ENCODE data around the gene SRF. TPM values are rescaled to one million over a fixed set of nuclear protein-coding genes. Genes with fewer than 3 reads are reported as not detected.

Gene SRF
- total RNA-seq, 1 donor from 2014 or later, result 35.2 TPM

DNA sequence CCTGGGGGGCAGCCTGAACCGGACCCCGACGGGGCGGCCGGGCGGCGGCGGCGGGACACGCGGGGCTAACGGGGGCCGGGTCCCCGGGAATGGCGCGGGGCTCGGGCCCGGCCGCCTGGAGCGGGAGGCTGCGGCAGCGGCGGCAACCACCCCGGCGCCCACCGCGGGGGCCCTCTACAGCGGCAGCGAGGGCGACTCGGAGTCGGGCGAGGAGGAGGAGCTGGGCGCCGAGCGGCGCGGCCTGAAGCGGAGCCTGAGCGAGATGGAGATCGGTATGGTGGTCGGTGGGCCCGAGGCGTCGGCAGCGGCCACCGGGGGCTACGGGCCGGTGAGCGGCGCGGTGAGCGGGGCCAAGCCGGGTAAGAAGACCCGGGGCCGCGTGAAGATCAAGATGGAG lies 636 bp downstream of the SRF start:
- TF ChIP-seq, protein P1, sequence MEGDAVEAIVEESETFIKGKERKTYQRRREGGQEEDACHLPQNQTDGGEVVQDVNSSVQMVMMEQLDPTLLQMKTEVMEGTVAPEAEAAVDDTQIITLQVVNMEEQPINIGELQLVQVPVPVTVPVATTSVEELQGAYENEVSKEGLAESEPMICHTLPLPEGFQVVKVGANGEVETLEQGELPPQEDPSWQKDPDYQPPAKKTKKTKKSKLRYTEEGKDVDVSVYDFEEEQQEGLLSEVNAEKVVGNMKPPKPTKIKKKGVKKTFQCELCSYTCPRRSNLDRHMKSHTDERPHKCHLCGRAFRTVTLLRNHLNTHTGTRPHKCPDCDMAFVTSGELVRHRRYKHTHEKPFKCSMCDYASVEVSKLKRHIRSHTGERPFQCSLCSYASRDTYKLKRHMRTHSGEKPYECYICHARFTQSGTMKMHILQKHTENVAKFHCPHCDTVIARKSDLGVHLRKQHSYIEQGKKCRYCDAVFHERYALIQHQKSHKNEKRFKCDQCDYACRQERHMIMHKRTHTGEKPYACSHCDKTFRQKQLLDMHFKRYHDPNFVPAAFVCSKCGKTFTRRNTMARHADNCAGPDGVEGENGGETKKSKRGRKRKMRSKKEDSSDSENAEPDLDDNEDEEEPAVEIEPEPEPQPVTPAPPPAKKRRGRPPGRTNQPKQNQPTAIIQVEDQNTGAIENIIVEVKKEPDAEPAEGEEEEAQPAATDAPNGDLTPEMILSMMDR (conservative IDR thresholded peaks at IDR 0.05), result no peak
- Mint-ChIP-seq H3K9me3 (no peaks in the 10 kb centered on the region), H3K4me3 (peak overlapping the region; percentile 99), H3K27me3 (no peaks in the 10 kb centered on the region), H3K4me1 (ENCODE audit: unreplicated experiment) (peaks cover 32% of the 10 kb centered on the region), H3K36me3 (no peaks in the 10 kb centered on the region), H3K27ac (peak overlapping the region; percentile 93)
- DNase-seq (ENCODE audit: extremely low spot score, unreplicated experiment), result no peak

DNA sequence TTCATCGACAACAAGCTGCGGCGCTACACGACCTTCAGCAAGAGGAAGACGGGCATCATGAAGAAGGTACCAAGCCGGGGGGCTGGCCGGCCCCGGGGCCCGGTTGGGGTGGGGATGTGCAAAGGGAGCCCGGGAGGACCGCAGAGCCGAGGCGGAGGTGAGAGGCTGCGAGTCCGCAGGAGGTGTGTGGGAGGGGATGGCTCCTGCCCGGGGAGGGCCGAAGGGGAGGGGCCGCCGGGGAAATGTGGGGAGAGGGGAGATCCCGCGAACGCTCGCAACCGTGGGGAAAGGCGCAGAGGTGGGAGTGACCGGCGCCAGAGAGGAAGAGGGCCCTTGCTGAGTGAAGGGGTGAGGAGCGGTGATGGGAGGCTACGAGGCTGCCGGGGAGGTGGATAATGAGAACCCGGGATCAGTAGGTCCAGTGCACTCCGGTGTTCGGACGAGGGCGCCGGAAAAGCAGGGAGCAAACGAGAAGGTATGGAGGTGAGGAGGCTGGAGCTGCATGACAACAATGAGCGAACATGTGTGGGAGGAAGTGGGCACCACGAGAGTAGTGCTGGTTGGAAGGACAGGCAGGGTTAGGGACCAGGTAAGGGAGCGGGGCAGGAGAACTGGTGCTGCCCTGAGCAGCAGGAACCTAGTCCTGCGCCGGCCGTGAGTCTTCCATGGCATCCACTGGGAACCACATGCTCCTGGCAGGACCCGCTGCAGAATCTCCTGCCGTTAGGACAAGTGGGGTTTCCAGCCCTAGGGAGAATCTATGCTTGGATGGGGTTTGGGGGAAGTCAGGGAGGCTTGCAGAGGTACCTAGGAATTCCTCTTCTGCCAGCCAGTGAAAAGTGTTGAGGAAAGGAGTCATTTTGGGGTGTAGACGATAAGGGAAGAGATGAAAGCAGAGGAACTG lies 1.3 kb downstream of the SRF start:
- Mint-ChIP-seq H3K4me3 (peak overlapping the region; percentile 99), H3K4me1 (ENCODE audit: unreplicated experiment) (peaks cover 32% of the 10 kb centered on the region), H3K27ac (peak overlapping the region; percentile 93), H3K9me3 (no peaks in the 10 kb centered on the region), H3K27me3 (no peaks in the 10 kb centered on the region), H3K36me3 (no peaks in the 10 kb centered on the region)
- peak; percentile 77 for DNase-seq (ENCODE audit: extremely low spot score, unreplicated experiment)
- TF ChIP-seq, protein P1 (conservative IDR thresholded peaks at IDR 0.05), result no peak

DNA sequence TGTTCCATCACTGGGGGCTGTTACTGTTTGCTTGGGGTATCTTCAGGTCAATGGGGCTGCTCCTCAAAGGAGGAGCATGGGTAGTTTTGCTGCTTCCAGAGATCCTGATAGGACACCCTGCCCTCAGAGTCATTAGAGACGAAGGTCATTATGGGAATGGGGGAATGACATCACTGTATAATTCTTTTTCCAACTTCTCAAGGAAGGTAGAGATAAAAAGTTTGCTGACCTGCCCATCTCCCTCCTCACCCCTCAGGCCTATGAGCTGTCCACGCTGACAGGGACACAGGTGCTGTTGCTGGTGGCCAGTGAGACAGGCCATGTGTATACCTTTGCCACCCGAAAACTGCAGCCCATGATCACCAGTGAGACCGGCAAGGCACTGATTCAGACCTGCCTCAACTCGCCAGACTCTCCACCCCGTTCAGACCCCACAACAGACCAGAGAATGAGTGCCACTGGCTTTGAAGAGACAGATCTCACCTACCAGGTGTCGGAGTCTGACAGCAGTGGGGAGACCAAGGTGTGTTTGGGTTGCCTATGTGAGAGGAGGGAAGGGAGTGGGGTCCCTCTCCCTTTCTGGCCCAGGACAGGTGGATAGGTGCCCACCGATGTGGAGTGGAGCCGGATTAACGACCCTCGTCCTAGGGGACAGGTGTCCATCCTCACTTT lies 2.7 kb downstream of the SRF start:
- Mint-ChIP-seq H3K4me1 (ENCODE audit: unreplicated experiment) (peaks cover 25% of the 10 kb centered on the region), H3K4me3 (peak overlapping the region; percentile 99), H3K9me3 (no peaks in the 10 kb centered on the region), H3K27ac (peak overlapping the region; percentile 93), H3K27me3 (no peaks in the 10 kb centered on the region), H3K36me3 (peaks cover 9% of the 10 kb centered on the region)
- DNase-seq (ENCODE audit: extremely low spot score, unreplicated experiment), result no peak
- TF ChIP-seq, protein P1 (conservative IDR thresholded peaks at IDR 0.05), result no peak

DNA sequence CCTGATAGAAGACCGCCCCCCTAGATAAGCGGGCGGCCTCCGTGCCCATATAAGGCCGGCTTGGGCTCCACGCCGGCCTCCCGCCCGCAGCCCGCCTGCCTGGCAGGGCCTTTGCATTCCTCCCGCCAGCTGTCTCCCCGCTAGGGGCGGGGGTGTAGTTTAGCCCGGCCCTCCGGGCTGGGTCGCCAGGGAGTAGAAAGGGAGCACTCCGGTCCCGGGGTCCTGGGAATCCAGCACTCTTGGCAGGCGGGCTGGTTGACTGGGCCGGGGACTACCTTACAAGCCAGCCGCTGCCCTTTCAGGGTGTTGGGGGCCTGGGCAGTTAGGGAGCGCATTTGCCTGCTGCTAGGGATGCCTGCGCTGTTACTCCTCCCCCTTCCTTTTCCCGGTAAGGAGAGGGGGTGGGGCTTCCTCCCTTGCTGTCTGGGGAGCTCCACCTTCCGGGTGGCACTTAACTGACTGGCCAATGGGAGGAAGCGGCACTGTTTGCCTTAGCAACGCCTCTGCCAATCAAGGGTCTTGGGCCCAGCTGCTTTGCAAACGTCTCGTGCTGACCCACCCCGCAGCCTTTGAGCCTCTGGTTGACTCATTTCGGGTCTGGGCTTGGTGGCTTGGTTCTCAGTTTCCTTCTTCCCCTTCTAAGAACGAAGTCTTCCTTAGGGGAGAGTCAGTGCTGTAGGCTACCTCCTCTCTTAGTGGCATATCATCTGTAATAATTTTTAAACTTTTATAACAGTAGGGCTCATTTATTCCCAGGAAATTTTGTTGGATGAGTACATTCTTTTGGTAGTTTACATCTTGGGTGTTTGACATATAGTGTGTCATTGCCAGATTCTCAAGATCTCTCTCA lies 3.4 kb downstream of the SRF start:
- no peaks in the 10 kb centered on the region for H3K9me3 Mint-ChIP-seq
- peaks cover 9% of the 10 kb centered on the region for H3K36me3 Mint-ChIP-seq
- peak; percentile 90 for DNase-seq (ENCODE audit: extremely low spot score, unreplicated experiment)
- H3K27ac Mint-ChIP-seq, result peak overlapping the region; percentile 93
- peaks cover 25% of the 10 kb centered on the region for H3K4me1 Mint-ChIP-seq (ENCODE audit: unreplicated experiment)
- H3K27me3 Mint-ChIP-seq, result no peaks in the 10 kb centered on the region
- TF ChIP-seq, protein P1 (conservative IDR thresholded peaks at IDR 0.05), result peak; percentile 47
- H3K4me3 Mint-ChIP-seq, result peak overlapping the region; percentile 99

DNA sequence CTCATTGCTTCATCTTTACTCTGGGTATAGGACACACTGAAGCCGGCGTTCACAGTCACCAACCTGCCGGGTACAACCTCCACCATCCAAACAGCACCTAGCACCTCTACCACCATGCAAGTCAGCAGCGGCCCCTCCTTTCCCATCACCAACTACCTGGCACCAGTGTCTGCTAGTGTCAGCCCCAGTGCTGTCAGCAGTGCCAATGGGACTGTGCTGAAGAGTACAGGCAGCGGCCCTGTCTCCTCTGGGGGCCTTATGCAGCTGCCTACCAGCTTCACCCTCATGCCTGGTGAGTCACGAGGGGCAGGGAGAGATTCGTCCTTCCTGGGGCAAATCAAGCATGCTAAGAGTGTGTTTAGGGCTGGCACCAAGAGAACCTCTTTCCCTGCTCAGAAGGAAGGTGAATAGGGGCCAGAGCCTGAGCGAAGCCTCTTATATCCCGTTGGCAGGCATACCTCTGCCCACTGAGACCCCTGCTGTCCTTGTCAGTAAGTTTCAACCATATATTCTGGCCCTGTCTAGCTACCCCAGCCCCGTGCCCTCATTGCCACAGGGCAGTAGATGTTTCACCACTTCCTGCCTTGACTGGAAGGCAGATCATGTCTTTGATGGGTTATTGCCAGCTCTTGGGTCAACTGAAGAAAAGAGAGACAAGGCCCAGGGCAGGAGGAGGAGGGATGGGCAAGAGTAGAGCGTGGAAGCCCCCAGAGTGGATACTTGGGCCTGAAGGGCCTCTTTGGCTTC lies 4.8 kb downstream of the SRF start:
- Mint-ChIP-seq H3K27me3 (no peaks in the 10 kb centered on the region), H3K9me3 (no peaks in the 10 kb centered on the region), H3K4me1 (ENCODE audit: unreplicated experiment) (peaks cover 26% of the 10 kb centered on the region), H3K27ac (peak overlapping the region; percentile 51), H3K4me3 (no peak overlapping the region), H3K36me3 (peaks cover 9% of the 10 kb centered on the region)
- no peak for DNase-seq (ENCODE audit: extremely low spot score, unreplicated experiment)
- TF ChIP-seq, protein P1 (conservative IDR thresholded peaks at IDR 0.05), result no peak

Data from type B pancreatic cell (in vitro differentiated cells).